H9 (cell line): ENCODE results near the gene SYNPO2. TPM values are rescaled to one million over a fixed set of nuclear protein-coding genes. Genes with fewer than 3 reads are reported as not detected.

Experiments
- DNase-seq: peaks from one replicate; pipeline ENCODE4 v3.0.0-alpha.2; 2017
- H2AFZ ChIP-seq: one replicate; pipeline ENCODE4 v1.6.1; 2013; ENCODE audit warnings: mild to moderate bottlenecking, low read length, control low read depth, moderate library complexity
- H2AK5ac ChIP-seq: 2 replicates; pipeline ENCODE4 v1.6.1; 2013; ENCODE audit warnings: low read length, control low read depth, mixed read lengths; ENCODE audit not compliant: insufficient read length
- H2BK120ac ChIP-seq: one replicate; pipeline ENCODE4 v1.6.1; 2013; ENCODE audit warnings: low read depth, mild to moderate bottlenecking, low read length, control low read depth, inconsistent platforms; ENCODE audit not compliant: poor library complexity, severe bottlenecking
- H2BK12ac ChIP-seq: 2 replicates; pipeline ENCODE4 v1.6.1; 2013; ENCODE audit warnings: low read length, control low read depth, mixed read lengths, low read depth; ENCODE audit not compliant: insufficient read length
- H2BK15ac ChIP-seq: 2 replicates; pipeline ENCODE4 v1.6.1; 2013; ENCODE audit warnings: low read depth, low read length, control low read depth
- H2BK20ac ChIP-seq: one replicate; pipeline ENCODE4 v1.6.1; 2013; ENCODE audit warnings: low read depth, mild to moderate bottlenecking, low read length, control low read depth, inconsistent platforms; ENCODE audit not compliant: poor library complexity, severe bottlenecking
- H2BK5ac ChIP-seq: 2 replicates; pipeline ENCODE4 v1.6.1; 2013; ENCODE audit warnings: low read length, control low read depth, mixed read lengths; ENCODE audit not compliant: insufficient read length
- H3K14ac ChIP-seq: 2 replicates; pipeline ENCODE4 v1.6.1; 2013; ENCODE audit warnings: low read length, control low read depth; ENCODE audit not compliant: insufficient read depth
- H3K18ac ChIP-seq: 2 replicates; pipeline ENCODE4 v1.6.1; 2013; ENCODE audit warnings: low read depth, mild to moderate bottlenecking, mixed read lengths, low read length, control low read depth; ENCODE audit not compliant: insufficient read length
- H3K23ac ChIP-seq: 2 replicates; pipeline ENCODE4 v1.6.1; 2013; ENCODE audit warnings: low read length, control low read depth, mixed read lengths, low read depth; ENCODE audit not compliant: insufficient read length
- H3K23me2 ChIP-seq: 2 replicates; pipeline ENCODE4 v1.6.1; 2013; ENCODE audit warnings: low read depth, mild to moderate bottlenecking, mixed read lengths, low read length, control low read depth; ENCODE audit not compliant: insufficient read length, poor library complexity, severe bottlenecking
- H3K27ac ChIP-seq: 2 replicates; pipeline ENCODE4 v1.5.1; 2013; ENCODE audit warnings: low read length, control low read depth, mixed read lengths, low read depth; ENCODE audit not compliant: insufficient read length
- H3K27me3 ChIP-seq: 2 replicates; pipeline ENCODE4 v1.6.1; 2013; ENCODE audit warnings: low read length, control low read depth, inconsistent platforms; ENCODE audit not compliant: insufficient read depth
- H3K4ac ChIP-seq: 2 replicates; pipeline ENCODE4 v1.6.1; 2013; ENCODE audit warnings: low read depth, mild to moderate bottlenecking, control low read depth, inconsistent platforms, low read length, moderate library complexity
- H3K4me1 ChIP-seq: 2 replicates; pipeline ENCODE4 v1.6.1; 2013; ENCODE audit warnings: low read length, control low read depth, inconsistent platforms; ENCODE audit not compliant: insufficient read depth
- H3K4me2 ChIP-seq: 2 replicates; pipeline ENCODE4 v1.6.1; 2013; ENCODE audit warnings: low read length, control low read depth, mixed read lengths; ENCODE audit not compliant: insufficient read length, insufficient read depth
- H3K56ac ChIP-seq: 2 replicates; pipeline ENCODE4 v1.6.1; 2013; ENCODE audit warnings: low read depth, mild to moderate bottlenecking, mixed read lengths, low read length, control low read depth; ENCODE audit not compliant: insufficient read length
- H3K79me1 ChIP-seq: 2 replicates; pipeline ENCODE4 v1.6.1; 2013; ENCODE audit warnings: low read depth, mild to moderate bottlenecking, moderate library complexity, low read length, control low read depth, inconsistent platforms; ENCODE audit not compliant: insufficient read depth, poor library complexity, severe bottlenecking
- H3K79me2 ChIP-seq: 2 replicates; pipeline ENCODE4 v1.6.1; 2013; ENCODE audit warnings: low read length, control low read depth, inconsistent platforms; ENCODE audit not compliant: insufficient read depth
- H3K9ac ChIP-seq: 2 replicates; pipeline ENCODE4 v1.6.1; 2013; ENCODE audit warnings: low read length, control low read depth, mixed read lengths; ENCODE audit not compliant: insufficient read length; ENCODE audit errors: extremely low read depth
- H3K9me3 ChIP-seq: one replicate; pipeline ENCODE4 v1.6.1; 2013; ENCODE audit warnings: low read depth, low read length, inconsistent platforms; ENCODE audit not compliant: control insufficient read depth
- H3T11ph ChIP-seq: one replicate; pipeline ENCODE4 v1.6.1; 2013; ENCODE audit warnings: mild to moderate bottlenecking, low read length, control low read depth, inconsistent platforms
- H4K20me1 ChIP-seq: one replicate; pipeline ENCODE4 v1.6.1; 2013; ENCODE audit not compliant: control insufficient read depth, insufficient read length, insufficient read depth
- H4K5ac ChIP-seq: 2 replicates; pipeline ENCODE4 v1.6.1; 2013; ENCODE audit warnings: low read depth, mild to moderate bottlenecking, mixed read lengths, low read length, control low read depth; ENCODE audit not compliant: insufficient read length
- H4K8ac ChIP-seq: replicated peaks from 2 replicates; pipeline ENCODE4 v1.6.1; 2013; ENCODE audit warnings: low read length, control low read depth, mixed read lengths, low read depth; ENCODE audit not compliant: insufficient read length
- H4K91ac ChIP-seq: 2 replicates; pipeline ENCODE4 v1.6.1; 2013; ENCODE audit warnings: low read depth, mild to moderate bottlenecking, moderate library complexity, mixed read lengths, low read length, control low read depth; ENCODE audit not compliant: insufficient read length
- H3K27ac Mint-ChIP-seq, 3 experiments: 2 replicates in 2 of 3; 3 replicates in 1 of 3; pipeline ENCODE4 v1.8.0; 2020 to 2021; ENCODE audit warnings: mixed read lengths in 3 of 3, mild to moderate bottlenecking in 1 of 3, moderate library complexity in 1 of 3
- H3K27me3 Mint-ChIP-seq: 2 replicates; pipeline ENCODE4 v1.8.0; 2021; ENCODE audit warnings: low read depth, mild to moderate bottlenecking, moderate library complexity, mixed read lengths
- H3K36me3 Mint-ChIP-seq, 3 experiments: 2 replicates in 2 of 3; 3 replicates in 1 of 3; pipeline ENCODE4 v1.8.0; 2020 to 2021; ENCODE audit warnings: low read depth in 3 of 3, mixed read lengths in 3 of 3; ENCODE audit not compliant: insufficient read depth in 1 of 3
- H3K4me1 Mint-ChIP-seq, 2 experiments: 2 replicates each; pipeline ENCODE4 v1.8.0; 2020; ENCODE audit warnings: mixed read lengths in 2 of 2
- H3K4me3 Mint-ChIP-seq, 2 experiments: 2 replicates in 1 of 2; 3 replicates in 1 of 2; pipeline ENCODE4 v1.8.0; 2020 to 2021; ENCODE audit warnings: mild to moderate bottlenecking in 2 of 2, mixed read lengths in 2 of 2, moderate library complexity in 1 of 2
- H3K9me3 Mint-ChIP-seq, 2 experiments: 2 replicates in 1 of 2; 3 replicates in 1 of 2; pipeline ENCODE4 v1.8.0; 2020; ENCODE audit warnings: mild to moderate bottlenecking in 2 of 2, mixed read lengths in 2 of 2, moderate library complexity in 1 of 2
- CTCF ChIP-seq: fragments of 200-600 bp; sonication (generic); conservative IDR thresholded peaks from 3 replicates; pipeline ENCODE4 v1.8.0; 2021; ENCODE audit warnings: antibody characterized with exemption, mild to moderate bottlenecking
- WGBS: extraction: QIAGEN DNeasy Blood & Tissue Kit; methylation state at CpG from one replicate; pipeline ENCODE4 v1.1.7; 2013; ENCODE audit warnings: missing lambda C conversion rate, low lambda C conversion rate, mixed read lengths; ENCODE audit not compliant: insufficient read length; ENCODE audit errors: extremely low coverage; 5-methylcytosine and 5-hydroxymethylcytosine counted together
- total RNA-seq: library from RNA; stranded (reverse); gene quantifications from 2 replicates; pipeline ENCODE4 v1.2.1, GENCODE V29; 2021

The SYNPO2 gene
- total RNA-seq, 1 experiment from 2014 or later: 1.1 TPM

- Histone ChIP-seq H4K8ac (no peak overlapping the region), H3K23ac (no peak overlapping the region), H2BK12ac (no peak overlapping the region), H3K4me1 (peaks cover 7% of the 10 kb centered on the region; the same call in 1 of the 2 replicates), H3K56ac (no peak overlapping the region), H3K9ac (no peak overlapping the region), H4K20me1 (peaks cover 3% of the 10 kb centered on the region), H2AFZ (no peak overlapping the region), H2AK5ac (no peak overlapping the region), H3K79me2 (no peaks in the 10 kb centered on the region), H3K23me2 (peaks cover 15% of the 10 kb centered on the region), H3K18ac (no peak overlapping the region), H3K4me2 (no peak overlapping the region), H2BK15ac (no peak overlapping the region), H3K14ac (no peak overlapping the region), H2BK120ac (no peak overlapping the region), H4K5ac (no peak overlapping the region), H3K79me1 (no peaks in the 10 kb centered on the region), H3T11ph (no peak overlapping the region), H2BK20ac (no peak overlapping the region), H3K27me3 (no peaks in the 10 kb centered on the region), H4K91ac (no peak overlapping the region), H3K4ac (no peak overlapping the region), H3K9me3 (no peaks in the 10 kb centered on the region), H3K27ac (no peak overlapping the region), H2BK5ac (no peak overlapping the region)
- Mint-ChIP-seq H3K27ac (no peak overlapping the region), H3K9me3 (no peaks in the 10 kb centered on the region), H3K4me1 (peaks cover 22 to 34% of the 10 kb centered on the region in 2 experiments), H3K36me3 (peaks cover 0 to 1% (median 0%) of the 10 kb centered on the region in 3 experiments; a peak in 3 of 7 replicates), H3K27me3 (no peaks in the 10 kb centered on the region), H3K4me3 (no peak overlapping the region)
- TF ChIP-seq CTCF: no peak
- WGBS: no CpG with 5 or more reads among the region's 3 CpGs
- DNase-seq: no peak
Observed at GRCh38 chr4:118839221-118839927, 49.3 kb upstream of the SYNPO2 start.
